Stimulated activated CD8-positive, alpha-beta memory T cell treated with anti-CD3 and anti-CD28 coated beads, Interleukin-15, amount 100 ng/mL, for 4 hours (primary cell): Measurements from ENCODE around the gene MTR.

ENCODE experiments used
- DNase-seq, 2 donors: peaks; one replicate each; pipeline ENCODE4 v3.0.0-alpha.2; 2020; ENCODE audit warnings: low read depth in 2 of 2

The MTR gene

DNA sequence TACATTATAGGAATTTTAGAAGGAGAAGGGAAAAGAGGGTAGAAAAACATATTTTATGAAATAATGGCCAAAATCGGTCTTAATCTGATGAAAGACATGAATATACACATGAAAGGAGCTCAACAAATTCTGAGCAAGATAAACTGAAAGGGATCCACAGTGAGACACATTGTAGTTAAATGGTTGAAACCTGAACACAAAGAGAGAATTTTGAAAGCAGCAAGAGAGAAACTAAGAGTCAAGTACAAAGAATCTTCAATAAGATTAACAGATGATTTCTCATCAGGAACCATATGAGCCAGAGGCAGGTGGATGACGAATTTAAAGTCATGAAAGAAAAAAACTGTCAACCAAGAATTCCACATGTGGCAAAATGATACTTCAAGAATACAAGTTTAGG is 15.8 kb upstream of the MTR start:
- DNase-seq, result no peak

DNA sequence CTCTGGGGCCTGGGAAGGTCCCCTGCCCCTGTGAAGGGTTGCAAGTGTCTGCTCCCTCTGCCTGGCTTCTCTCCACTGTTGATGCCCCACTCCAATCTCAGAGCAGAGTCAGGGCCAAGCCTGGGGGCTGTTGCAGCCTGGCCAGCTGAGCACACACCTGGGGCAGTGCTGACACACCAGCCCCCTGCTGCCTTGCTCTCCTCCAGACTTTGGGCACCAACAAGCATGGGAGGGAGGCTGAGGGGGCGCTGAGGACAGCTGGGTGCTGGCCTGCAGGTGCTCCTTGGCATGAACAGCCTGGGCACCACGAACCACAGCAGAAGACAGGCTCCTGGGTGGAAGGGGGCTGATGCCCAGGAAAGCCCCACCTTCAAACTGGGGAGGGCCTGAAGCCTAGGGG is 9.6 kb upstream of the MTR start:
- no peak for DNase-seq

DNA sequence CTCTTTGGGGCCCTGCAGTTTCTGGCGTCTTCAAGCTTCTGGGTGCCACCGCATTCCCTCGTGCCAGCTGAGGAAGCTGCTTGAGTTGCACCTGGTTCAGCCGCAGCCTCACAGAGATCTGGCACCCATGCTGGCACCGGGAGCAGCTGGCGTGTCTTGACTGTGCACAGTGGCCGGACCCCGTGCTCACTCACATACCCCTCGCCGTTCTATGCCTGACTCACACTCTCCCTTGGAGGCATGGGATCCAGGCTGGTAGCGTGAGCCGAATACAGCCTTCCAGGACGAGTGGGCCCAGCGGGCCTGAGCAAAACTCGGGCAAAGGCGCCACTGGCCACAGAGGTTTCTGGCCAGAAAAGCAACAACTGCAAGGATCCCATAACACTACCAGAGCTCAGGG is 8.6 kb upstream of the MTR start:
- DNase-seq, result no peak

DNA sequence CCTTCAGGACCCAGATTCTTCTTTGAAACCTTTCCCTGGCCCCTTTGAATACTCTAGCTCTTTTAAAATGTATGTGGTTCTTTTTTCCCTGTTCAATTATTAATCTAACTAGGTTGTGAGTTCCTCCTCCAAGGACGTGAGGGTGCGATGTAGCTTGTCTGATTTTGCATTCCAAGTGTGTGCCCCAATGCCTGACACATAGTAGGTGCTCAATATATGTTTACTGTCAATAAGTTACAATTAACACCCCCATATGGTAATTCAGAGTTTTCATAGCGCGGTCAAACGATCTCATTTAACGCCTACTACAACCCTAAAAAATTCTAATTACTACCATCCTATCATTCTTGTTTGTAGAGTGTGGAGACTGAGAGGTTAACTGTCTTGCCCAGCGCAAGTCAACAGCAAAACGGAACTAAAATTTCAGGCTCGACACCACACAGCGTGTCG is 482 bp upstream of the MTR start:
- DNase-seq, result no peak

DNA sequence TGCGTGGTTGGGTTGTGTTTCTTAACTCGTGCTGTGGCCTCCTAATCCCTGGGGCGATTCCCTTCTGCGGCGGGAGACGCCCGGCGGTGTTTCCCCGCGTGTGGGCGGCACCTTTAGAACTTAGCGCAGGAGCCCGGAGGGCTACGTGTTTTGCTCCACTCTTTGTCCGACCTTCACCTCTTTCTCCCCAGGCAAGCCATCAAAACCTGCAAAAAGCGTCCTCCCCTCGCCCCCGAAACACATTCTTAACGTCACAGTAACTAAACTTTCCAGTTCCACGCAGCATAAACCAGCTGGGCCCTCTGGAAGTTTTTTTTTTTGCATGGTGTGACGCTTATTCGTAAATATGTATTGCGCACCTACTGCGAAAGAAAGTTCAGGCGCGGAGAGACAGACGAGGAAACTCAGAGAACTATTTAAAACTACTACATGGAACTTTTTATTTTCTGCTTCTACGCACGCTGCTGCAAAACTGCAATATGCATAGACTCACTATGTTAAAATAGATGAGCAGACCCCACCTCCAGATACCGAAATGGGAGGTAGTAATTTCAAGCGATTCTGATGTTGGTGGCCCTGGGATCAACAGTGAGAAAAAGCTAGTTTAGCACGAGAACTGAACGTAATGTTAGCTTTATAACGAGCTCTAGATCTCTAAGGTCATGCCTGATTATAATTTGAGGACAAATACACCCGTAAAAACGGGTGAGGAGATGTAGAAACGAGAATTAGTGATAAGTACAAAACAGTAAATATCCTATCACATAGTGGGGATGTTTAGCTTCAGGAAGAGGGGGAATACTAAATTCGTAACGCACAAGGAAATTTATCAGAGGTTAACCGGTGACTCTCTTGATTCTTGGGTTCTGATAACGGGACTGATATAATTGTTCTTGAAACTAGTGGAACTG is 920 bp downstream of the MTR start:
- DNase-seq, result no peak

DNA sequence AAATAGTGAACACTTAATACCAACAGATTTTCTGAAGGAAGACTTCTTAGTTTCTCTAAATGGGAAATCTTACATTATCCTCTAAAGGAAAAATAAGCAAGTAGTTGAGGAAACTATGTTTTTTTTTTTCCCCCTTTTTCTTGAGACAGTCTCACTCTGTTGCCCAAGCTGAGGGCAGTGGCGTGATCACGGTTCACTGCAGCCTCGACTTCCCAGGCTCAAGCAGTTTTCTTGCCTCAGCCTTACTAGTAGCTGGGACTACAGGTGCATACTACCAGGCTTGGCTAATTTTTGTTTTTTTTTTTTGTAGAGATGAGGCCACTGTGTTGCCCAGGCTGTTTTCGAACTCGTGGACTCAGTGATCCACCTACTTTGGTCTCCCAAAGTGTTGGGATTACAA is 3.9 kb downstream of the MTR start:
- DNase-seq, result no peak

DNA sequence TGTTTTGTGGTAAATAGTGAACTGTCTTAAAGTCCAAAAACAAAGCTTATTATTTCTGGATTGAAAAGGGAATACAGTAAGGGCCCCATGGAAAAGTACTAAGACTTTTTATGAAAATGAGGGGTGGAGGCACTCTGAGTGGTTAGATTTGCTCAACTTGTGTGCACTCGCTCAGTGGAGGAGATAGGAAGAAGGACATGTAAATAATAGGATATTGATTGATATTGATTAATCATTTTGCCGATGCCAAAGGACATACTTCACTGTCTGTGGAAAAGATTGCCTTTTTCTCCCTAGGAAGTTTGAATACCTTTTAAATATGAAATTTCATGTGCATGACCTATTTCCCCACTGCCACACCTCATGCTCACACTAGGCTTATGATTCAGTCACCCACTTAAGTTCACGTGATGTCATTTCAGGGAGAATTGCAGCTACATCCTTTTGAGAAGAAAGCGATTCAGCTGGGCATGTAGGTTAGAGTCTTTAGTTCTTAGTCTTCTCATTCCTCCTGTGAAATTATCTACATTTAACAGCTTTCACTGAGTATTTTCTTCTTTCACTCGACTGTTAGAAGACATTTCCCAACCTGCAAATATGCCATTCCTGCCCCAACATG is 5.0 kb downstream of the MTR start:
- DNase-seq, result no peak

DNA sequence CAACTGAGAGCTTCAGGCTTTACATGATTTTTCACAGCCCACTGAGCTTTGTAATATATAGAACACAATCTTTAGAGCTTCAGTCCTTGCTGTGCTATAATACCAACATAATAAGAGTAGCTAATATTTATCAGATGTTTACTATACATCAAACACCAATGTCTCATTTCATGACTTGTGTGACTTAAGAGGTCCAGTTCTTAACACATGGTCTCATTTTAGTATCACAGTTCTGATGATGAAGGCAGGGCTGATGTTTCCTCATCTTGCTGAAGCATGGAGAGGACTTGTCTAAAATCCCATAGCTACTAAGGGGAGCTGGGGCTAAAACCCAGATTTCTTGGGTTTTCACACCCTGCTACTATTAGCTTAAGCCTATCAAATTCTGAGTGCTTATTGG is 5.5 kb downstream of the MTR start:
- DNase-seq, result no peak

DNA sequence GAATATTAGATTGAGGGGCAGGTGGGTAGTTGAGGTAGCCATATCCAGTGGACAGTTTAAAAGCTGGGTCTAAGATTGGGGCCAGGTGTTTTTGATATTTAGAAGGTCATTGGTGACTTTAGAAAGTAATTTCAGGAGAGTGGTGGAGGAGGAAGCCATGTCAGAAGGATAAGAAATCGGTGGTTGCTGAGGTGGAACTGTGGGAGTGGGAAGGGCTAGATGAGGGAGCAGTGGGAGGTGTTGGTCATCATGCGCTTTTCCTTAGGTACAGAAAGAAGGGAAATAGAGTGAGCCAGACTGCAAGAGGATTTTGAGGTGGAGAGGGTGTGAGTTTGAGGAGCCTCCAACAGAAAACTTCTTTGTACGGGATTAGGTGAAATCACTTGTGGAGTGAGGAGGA is 7.2 kb downstream of the MTR start:
- DNase-seq, result no peak

DNA sequence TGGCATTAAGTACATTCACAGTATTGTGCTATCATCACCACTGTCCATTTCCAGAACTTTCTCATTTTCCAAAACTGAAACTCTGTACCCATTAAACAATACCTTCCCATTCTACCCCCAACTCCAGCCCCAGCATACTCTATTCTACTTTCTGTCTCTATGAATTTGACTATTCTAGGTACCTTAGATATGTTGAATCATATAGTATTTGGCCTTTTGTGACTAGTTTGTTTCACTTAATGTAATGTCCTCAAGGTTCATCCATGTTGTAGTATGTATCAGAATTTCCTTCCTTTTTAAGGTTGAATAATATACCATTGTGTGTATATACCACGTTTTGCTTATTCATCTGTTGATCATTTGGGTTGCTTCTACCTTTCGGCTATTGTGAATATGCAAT is 11.5 kb downstream of the MTR start:
- DNase-seq, result no peak

DNA sequence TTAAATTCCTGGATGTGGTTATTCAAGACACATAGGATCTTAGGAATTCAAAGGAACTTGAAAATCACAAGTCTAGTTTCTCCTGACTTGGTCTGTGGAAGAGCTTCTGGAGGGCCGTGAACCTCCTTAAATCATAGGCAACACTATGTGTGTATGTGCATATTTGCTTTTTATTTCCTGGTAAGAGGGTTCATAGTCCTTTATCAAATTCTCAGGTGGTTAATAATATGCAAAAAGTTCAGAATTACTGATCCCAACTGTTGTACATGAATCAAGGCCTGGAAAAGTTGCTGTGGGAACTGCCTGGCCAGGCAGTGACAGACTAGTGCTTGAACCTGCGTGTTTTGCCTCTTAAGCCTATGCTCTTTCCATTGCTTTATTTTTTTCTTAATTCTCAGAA is 12.9 kb downstream of the MTR start:
- no peak for DNase-seq

DNA sequence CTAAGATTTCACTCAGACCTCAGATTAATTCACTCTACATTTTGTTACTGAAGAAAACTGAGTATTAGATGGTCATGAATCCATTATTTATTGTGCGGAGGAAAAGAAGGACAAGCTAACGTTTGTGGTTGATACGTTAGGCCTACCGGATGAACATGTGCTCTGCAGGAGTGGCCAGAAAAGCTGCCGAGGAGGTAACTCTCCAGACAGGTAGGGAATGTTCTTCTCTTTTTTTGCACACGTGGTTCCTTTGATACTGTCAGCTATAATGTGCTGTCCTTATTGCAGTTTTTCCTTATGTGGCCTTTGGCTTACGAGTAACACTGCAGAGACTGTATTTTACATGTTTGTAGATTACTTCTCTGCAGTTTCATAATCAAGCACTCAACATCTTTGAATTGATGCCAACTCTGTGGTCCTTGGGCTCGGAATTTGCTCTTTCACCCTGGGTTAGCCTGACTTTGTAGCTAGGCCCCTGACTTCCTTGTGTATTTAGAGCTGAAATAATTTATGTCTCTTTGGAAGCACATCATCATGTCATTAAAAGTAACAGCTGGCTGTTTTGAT is 13.6 kb downstream of the MTR start:
- no peak for DNase-seq

DNA sequence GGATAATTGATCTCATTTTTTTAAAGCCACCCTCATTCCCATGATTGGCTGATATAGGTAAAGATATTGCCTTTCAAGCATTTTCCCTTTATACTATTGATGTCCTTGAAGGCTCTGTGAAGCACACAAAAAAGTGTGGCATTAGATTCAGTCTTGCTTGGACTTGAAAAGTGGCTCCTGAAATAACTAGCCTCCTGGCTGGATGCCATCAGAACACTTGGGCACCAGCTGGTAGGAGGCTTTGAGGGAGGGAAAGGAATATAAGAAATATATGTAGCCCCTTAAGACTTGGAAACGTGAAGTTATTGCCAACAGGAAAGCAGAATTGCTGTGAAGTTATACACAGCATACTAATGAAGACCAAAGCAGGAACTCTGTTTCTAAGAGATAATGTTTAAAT is 14.1 kb downstream of the MTR start:
- DNase-seq, result no peak

DNA sequence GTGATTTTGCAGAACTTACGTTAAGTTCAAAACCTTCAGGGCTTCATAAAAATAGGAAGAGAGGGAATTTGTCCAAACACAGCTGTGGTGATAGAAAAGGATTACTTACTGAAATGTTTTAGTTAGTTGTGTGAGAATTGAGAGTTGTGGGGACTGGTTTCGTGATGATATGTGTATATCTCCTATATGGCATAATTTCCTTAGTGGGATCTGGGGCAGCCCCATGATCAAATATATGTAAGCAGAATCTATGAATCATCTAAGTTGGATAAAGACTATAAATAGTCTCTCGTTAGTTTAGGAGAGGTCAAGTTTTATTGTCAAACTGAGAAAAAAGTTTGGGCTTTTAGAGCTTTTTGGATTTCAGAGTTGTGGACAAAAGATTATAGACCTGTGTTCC is 14.9 kb downstream of the MTR start:
- no peak for DNase-seq

DNA sequence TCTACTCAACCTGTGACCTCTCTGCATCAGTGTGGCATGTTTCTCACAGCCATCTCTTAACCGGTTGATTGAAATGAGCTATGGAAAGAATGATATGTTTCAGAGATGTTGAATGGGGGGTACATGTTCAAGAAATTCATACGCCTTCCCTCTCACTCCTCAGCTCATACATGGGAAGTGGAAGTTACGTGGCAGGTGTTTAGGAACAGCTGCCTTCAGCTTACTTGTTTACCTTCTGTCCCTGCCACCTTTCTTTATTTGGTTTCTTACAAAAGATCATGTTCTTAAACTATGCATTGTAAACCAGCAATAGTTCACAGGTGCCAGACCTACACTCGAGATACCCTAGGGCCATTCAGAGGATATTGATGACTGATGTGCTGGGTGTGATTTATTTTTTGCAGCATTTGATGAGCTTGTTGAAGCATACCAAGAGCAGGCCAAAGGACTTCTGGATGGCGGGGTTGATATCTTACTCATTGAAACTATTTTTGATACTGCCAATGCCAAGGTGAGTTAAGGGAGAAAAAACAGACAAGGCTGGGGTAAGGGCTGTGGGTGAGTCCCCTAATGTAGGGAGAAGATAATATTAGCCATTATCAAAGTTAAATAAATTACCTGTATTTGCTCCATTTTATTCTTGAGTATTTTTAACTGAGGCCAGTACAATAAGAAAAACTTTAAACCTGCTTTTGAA is 17.4 kb downstream of the MTR start:
- no peak for DNase-seq

DNA sequence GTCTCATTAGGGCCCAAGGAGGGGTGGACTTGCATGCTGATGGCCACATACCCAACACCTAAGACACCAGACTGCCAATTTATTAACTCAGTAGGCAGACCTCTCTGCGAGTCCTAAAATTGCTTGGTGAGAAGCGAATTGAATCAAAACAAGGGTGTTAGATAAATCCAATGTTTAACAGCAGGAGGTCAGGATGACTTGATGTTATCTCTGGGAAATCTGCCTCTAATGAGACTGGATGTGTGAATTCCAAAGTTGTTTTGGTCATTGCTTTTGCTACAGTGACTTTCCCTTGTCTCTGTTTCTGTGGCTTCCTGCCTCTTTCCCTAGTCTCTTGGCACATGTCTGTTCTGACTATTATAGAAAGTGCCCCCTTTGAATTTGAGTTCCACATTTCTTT is 20.8 kb downstream of the MTR start:
- no peak for DNase-seq

DNA sequence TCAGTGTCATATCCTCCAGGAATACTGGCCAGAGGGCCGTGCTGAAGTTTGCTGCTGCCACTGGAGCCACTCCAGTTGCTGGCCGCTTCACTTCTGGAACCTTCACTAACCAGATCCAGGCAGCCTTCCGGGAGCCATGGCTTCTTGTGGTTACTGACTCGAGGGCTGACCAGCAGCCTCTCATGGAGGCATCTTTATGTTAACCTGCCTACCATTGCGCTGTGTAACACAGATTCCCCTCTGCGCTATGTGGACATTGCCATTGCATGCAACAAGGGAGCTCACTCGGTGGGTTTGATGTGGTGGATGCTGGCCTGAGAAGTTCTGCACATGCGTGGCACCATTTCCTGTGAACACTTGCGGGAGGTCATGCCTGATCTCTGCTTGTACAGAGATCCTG is 24.8 kb downstream of the MTR start:
- DNase-seq, result no peak

DNA sequence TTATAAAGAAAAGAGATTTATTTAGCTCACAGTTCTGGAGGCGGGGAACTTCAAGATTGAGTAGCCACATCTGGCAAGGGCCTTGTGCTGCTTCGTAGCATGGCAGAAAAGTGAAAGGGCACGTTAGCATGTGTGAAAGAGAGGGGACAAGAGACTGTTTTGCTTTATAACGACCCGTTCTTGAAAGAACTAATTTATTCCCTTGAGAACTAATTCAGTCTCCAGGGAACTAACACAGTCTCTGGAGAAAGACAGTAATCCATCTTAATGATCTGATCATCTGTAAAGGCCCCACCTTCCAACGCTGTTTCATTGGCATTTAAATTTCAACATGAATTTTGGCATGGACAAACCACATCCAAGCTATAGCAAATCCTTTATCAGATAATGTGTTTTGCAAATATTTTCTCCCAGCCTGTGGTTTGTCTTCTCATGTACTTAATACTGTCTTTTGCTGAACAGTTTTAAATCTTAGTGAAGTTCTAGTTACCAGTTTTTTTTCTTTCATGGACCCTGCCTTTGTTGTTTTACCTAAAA is 26.1 kb downstream of the MTR start:
- DNase-seq, result no peak

DNA sequence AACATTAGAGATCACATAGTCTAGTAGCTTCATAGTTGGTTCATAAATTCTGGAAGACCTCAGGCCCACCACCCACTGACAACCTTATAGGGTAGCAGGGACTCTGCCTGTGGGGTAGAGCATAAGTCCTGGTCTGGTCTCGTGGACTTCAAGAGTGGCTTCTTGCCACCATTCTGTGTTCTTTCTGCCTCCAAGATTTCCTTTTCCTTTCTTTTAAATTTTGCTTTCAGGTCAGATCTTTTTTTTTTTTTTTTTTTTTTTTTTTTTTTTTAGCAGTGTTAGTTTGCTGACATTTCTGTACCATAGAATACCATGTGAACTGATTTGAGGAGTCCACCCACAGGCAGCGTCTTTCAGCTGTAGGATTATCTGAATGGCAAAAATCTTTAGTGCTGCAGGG is 28.5 kb downstream of the MTR start:
- DNase-seq, result no peak

DNA sequence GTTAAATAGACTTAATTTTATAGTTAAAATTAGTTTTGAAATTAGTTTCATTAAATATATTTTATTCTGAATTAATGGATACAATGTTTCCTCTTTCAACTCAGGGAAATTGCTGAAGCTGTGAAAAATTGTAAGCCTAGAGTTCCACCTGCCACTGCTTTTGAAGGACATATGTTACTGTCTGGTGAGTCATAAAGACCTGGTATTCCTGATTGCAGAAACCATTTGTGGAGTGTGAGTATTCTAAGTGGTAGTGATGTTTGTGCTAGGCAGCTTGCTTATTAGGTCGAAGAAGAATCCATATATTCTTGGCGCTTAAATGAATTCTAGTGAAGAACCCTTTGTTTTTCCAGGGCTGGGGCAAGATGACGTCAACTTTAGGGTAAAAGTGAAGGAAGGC is 34.0 kb downstream of the MTR start:
- DNase-seq, result no peak

DNA sequence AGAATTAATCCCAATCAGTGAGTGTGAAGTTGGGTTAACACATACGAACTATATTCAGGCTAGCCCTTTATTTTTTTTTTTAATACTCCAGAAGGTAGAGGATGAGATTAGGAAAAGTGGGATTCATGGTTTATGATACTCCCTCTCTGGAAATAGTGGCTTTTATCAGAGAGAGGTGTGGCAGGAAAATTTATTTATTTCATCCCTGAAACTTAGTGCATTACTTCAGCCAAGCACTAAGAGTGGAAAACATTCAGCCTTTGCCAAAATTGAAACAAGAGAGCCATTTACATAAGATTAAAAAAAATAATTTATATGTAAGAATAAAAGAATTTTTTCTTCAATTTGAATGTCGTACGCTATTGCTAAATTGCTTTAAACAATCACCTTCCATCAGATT is 35.0 kb downstream of the MTR start:
- DNase-seq, result no peak

DNA sequence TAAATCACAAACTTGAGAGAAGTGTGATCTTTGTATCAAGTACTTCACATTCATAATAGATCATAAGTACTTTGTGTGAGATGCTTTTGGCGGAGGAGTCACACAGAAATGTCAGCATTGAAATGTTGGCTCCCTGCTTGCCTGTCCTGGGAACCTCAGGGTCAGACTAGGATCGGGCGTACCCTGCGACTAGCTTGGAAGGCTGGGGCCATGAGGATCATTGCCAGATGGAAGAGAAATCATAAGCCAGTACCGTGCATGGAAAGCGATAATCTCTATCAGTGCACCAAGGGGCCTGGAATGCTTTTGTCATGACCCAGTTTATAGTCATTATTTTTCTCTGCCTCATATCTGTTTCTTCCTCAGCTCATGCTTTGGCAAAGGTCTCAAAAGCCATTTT is 35.5 kb downstream of the MTR start:
- DNase-seq, result no peak
